ENCODE data around the gene STAB2.

The STAB2 gene

GRCh38 chr12:103755425-103755824, 168.4 kb downstream of the STAB2 start:
- DNase-seq: no peak

GRCh38 chr12:103756443-103756842, 169.4 kb downstream of the STAB2 start:
- no peak for DNase-seq

- DNase-seq: no peak
These were observed 170.2 kb downstream of the STAB2 start for GRCh38 chr12:103757248-103757647.

- no peak for DNase-seq
These were observed 171.4 kb downstream of the STAB2 start for GRCh38 chr12:103758310-103759089.

- no peak for DNase-seq
These were observed 175.4 kb downstream of the STAB2 start for GRCh38 chr12:103762473-103762872.

- no peak for DNase-seq
These were observed 178.2 kb downstream of the STAB2 start for GRCh38 chr12:103765322-103765721.

- DNase-seq: no peak
These were observed 179.0 kb downstream of the STAB2 start for GRCh38 chr12:103766028-103766427.

GRCh38 chr12:103768467-103769123, 181.5 kb downstream of the STAB2 start:
- DNase-seq: no peak

GRCh38 chr12:103769240-103769945, 182.3 kb downstream of the STAB2 start:
- no peak for DNase-seq

GRCh38 chr12:103771466-103771865, 184.4 kb downstream of the STAB2 start:
- peak; percentile 38 for DNase-seq

- DNase-seq: no peak
These were observed 185.5 kb downstream of the STAB2 start for GRCh38 chr12:103772367-103773108.

- DNase-seq: no peak
These were observed 186.2 kb downstream of the STAB2 start for GRCh38 chr12:103773109-103773910.

GRCh38 chr12:103774977-103775560, 188.0 kb downstream of the STAB2 start:
- no peak for DNase-seq

- no peak for DNase-seq
These were observed 191.7 kb downstream of the STAB2 start for GRCh38 chr12:103778781-103779180.

- DNase-seq: no peak
These were observed 192.5 kb downstream of the STAB2 start for GRCh38 chr12:103779410-103780092.

GRCh38 chr12:103780093-103780440, 193.0 kb downstream of the STAB2 start:
- DNase-seq: no peak

GRCh38 chr12:103780992-103781391, 193.9 kb downstream of the STAB2 start:
- no peak for DNase-seq

GRCh38 chr12:103782399-103782798, 195.3 kb downstream of the STAB2 start:
- no peak for DNase-seq

GRCh38 chr12:103783744-103784664, 196.9 kb downstream of the STAB2 start:
- DNase-seq: no peak
